GM12892 (cell line): ENCODE data around the gene SMOC1.

Source experiments
- POLR2A ChIP-seq: IDR thresholded peaks from 2 replicates; pipeline ENCODE4 v1.6.1; 2011; ENCODE audit warnings: low read depth, low read length, control low read depth
- POLR2AphosphoS5 ChIP-seq: IDR thresholded peaks from 2 replicates; pipeline ENCODE4 v1.6.1; 2011; ENCODE audit warnings: low read depth, low read length, control low read depth

DNA sequence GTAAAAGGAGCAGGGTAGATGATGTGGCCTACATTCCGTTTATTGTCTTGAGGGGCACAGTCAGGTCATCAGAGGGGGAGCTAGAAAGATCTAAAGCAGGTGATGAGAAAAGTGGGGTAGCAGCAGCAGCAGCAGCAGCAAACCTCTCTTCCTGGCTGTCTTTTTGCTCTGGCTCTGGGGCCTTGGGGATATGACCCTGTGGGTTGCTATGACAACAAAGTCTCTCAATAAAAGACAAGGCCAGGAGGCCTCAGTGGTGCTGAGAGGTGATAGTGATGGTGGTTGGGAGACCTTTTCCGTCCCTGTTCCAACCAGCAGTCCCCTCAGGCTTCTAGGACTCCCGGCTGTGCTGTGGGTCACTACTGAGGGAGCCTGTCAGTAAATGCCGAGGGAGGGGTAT, 170.9 kb downstream of the SMOC1 start:
- TF ChIP-seq POLR2A (no peak), POLR2AphosphoS5 (no peak)
